HepG2 (cell line): Measurements from ENCODE around the gene GSK3A. TPM values are rescaled to one million over a fixed set of nuclear protein-coding genes. Genes with fewer than 3 reads are reported as not detected.

ENCODE experiments used
- AGO2 ChIP-seq: fragments of 200-400 bp; formaldehyde crosslinking; optimal IDR thresholded peaks from 2 replicates; pipeline ENCODE3; 2017; ENCODE audit warnings: mild to moderate bottlenecking, low read depth, low read length, moderate library complexity
- ELF1 ChIP-seq: sonication (generic); formaldehyde crosslinking; IDR thresholded peaks from 2 replicates; pipeline ENCODE4 v1.4.0; 2020; ENCODE audit warnings: missing genetic modification reagents
- GLMP ChIP-seq: sonication (generic); formaldehyde crosslinking; IDR thresholded peaks from 2 replicates; pipeline ENCODE4 v1.9.0; 2021; ENCODE audit warnings: missing genetic modification reagents, mild to moderate bottlenecking, borderline replicate concordance
- KDM2A ChIP-seq: sonication (generic); formaldehyde crosslinking; IDR thresholded peaks from 2 replicates; pipeline ENCODE4 v1.4.0; 2020; ENCODE audit warnings: low read depth, missing genetic modification reagents, borderline replicate concordance
- KMT2A ChIP-seq: sonication (generic); formaldehyde crosslinking; IDR thresholded peaks from 2 replicates; pipeline ENCODE4 v1.4.0; 2020; ENCODE audit warnings: missing genetic modification reagents
- LCORL ChIP-seq, 2 experiments: fragments of 450-650 bp in 1 of 2; sonication (generic) in 1 of 2; formaldehyde crosslinking in 1 of 2; IDR thresholded peaks; 2 replicates each; pipeline versions ENCODE4 v1.5.0 to v1.6.1; 2017 to 2020; ENCODE audit warnings: antibody characterized with exemption in 1 of 2, missing genetic modification reagents in 1 of 2
- MATR3 ChIP-seq: sonication (generic); formaldehyde crosslinking; IDR thresholded peaks from 2 replicates; pipeline ENCODE4 v1.4.0; 2020; ENCODE audit warnings: missing genetic modification reagents
- NONO ChIP-seq, 2 experiments: fragments of 450-650 bp in 1 of 2; sonication (generic) in 1 of 2; formaldehyde crosslinking in 1 of 2; IDR thresholded peaks in 1 of 2; conservative IDR thresholded peaks in 1 of 2; 2 replicates each; pipeline versions ENCODE4 v1.6.1 to v1.8.0; 2017 to 2022; ENCODE audit warnings: mild to moderate bottlenecking in 1 of 2, missing genetic modification reagents in 1 of 2, moderate library complexity in 1 of 2
- PHF8 ChIP-seq: sonication (generic); formaldehyde crosslinking; IDR thresholded peaks from 2 replicates; pipeline ENCODE4 v1.5.0; 2020; ENCODE audit warnings: missing genetic modification reagents
- PITX1 ChIP-seq: sonication (generic); formaldehyde crosslinking; IDR thresholded peaks from 2 replicates; pipeline ENCODE4 v1.5.1; 2020; ENCODE audit warnings: mild to moderate bottlenecking, missing genetic modification reagents
- POLR2A ChIP-seq, 2 experiments: IDR thresholded peaks; 2 replicates each; pipeline ENCODE4 v1.6.1; 2011; ENCODE audit warnings: low read depth in 2 of 2, low read length in 2 of 2, mild to moderate bottlenecking in 1 of 2, moderate library complexity in 1 of 2; ENCODE audit not compliant: insufficient read depth in 1 of 2
- SAFB2 ChIP-seq: sonication (generic); formaldehyde crosslinking; IDR thresholded peaks from 2 replicates; pipeline ENCODE4 v1.5.1; 2020; ENCODE audit warnings: missing genetic modification reagents, low read depth, mild to moderate bottlenecking, borderline replicate concordance
- SAP130 ChIP-seq: IDR thresholded peaks from 2 replicates; pipeline ENCODE4 v1.6.1; 2016; ENCODE audit warnings: low read depth
- SATB2 ChIP-seq: sonication (generic); formaldehyde crosslinking; IDR thresholded peaks from 2 replicates; pipeline ENCODE4 v1.5.0; 2020; ENCODE audit warnings: missing genetic modification reagents
- XBP1 ChIP-seq: sonication (generic); formaldehyde crosslinking; IDR thresholded peaks from 2 replicates; pipeline ENCODE4 v1.5.0; 2020; ENCODE audit warnings: missing genetic modification reagents
- YY1 ChIP-seq: IDR thresholded peaks from 2 replicates; pipeline ENCODE4 v1.6.1; 2011; ENCODE audit warnings: low read length, low read depth, moderate library complexity, mild to moderate bottlenecking; ENCODE audit not compliant: insufficient read depth, insufficient replicate concordance
- ZNF264 ChIP-seq: sonication (generic); formaldehyde crosslinking; IDR thresholded peaks from 2 replicates; pipeline ENCODE4 v1.4.0; 2020; ENCODE audit warnings: missing genetic modification reagents
- ZNF614 ChIP-seq: IDR thresholded peaks from 2 replicates; pipeline ENCODE4 v1.6.1; 2018; ENCODE audit warnings: missing biosample characterization, missing genetic modification reagents, inconsistent platforms, borderline replicate concordance
- ZSCAN30 ChIP-seq: sonication (generic); formaldehyde crosslinking; IDR thresholded peaks from 2 replicates; pipeline ENCODE4 v1.5.0; 2020; ENCODE audit warnings: mild to moderate bottlenecking, missing genetic modification reagents
- polyA plus RNA-seq, 8 experiments: library from polyadenylated mRNA; depleted of rRNA in 3 of 8; stranded (reverse) in 7 of 8; unstranded in 1 of 8; fragments of >200 nt; fragmentation: Illumina TruSeq in 4 of 8; extraction: Trizol in 4 of 8; gene quantifications; 2 replicates each; pipeline versions ENCODE4 v1.2.1 to v1.2.3, GENCODE V29; 2011 to 2016; ENCODE audit warnings: low read depth in 4 of 8, missing spikeins in 1 of 8, mixed read lengths in 1 of 8; ENCODE audit not compliant: insufficient read depth in 1 of 8
- total RNA-seq, 5 experiments: library from RNA; depleted of rRNA; stranded (reverse); fragments of >200 nt; fragmentation: Illumina TruSeq; extraction: Trizol; gene quantifications; 2 replicates each; pipeline ENCODE4 v1.2.3, GENCODE V29; 2016; ENCODE audit warnings: low read depth in 1 of 5
- TF ChIP-seq, protein P1 (sequence below): IDR thresholded peaks from 2 replicates; pipeline ENCODE4 v1.6.1; 2016; ENCODE audit warnings: mild to moderate bottlenecking, missing biosample characterization, missing genetic modification reagents
- TF ChIP-seq, protein P2 (sequence below): sonication (generic); formaldehyde crosslinking; IDR thresholded peaks from 2 replicates; pipeline ENCODE4 v1.4.0; 2020; ENCODE audit warnings: missing genetic modification reagents
- TF ChIP-seq, protein P3 (sequence below): sonication (generic); formaldehyde crosslinking; IDR thresholded peaks from 2 replicates; pipeline ENCODE4 v1.8.1; 2023; ENCODE audit warnings: mild to moderate bottlenecking, missing genetic modification reagents

The GSK3A gene
- total and polyA plus RNA-seq, 2 of the 13 experiments (the other 11 are each of a cell fraction or from before 2014, with no cell fraction given): 16.9 to 52.5 TPM

- TF ChIP-seq GLMP (CRISPR knock-in tag) (no peak), ZNF614 (CRISPR knock-in tag) (no peak), ELF1 (no peak; the same call in 1 of the 2 replicates), AGO2 (peak; percentile 95), SAP130 (CRISPR knock-in tag) (peak; percentile 64), MATR3 (no peak), KMT2A (CRISPR knock-in tag) (no peak), PHF8 (CRISPR knock-in tag) (peak; percentile 53), PITX1 (CRISPR knock-in tag) (peak; percentile 73), LCORL (IDR thresholded peaks at IDR 0.05) (no peak), LCORL (CRISPR knock-in tag; IDR thresholded peaks at IDR 0.05) (peak; percentile 27; the same call in 1 of the 2 replicates), SAFB2 (CRISPR knock-in tag) (no peak), ZNF264 (CRISPR knock-in tag) (no peak), ZSCAN30 (CRISPR knock-in tag) (no peak), XBP1 (CRISPR knock-in tag) (no peak), KDM2A (CRISPR knock-in tag) (peak; percentile 53; the same call in 1 of the 2 replicates), SATB2 (CRISPR knock-in tag) (no peak), NONO (IDR thresholded peaks at IDR 0.05) (no peak), NONO (CRISPR knock-in tag; conservative IDR thresholded peaks at IDR 0.05) (peak; percentile 68), YY1 (peak; percentile 8), POLR2A (IDR thresholded peaks at IDR 0.05; ENCODE audit: insufficient read depth in 1 of 2, low read depth in 2 of 2, low read length in 2 of 2) (peak in 1 of 2 experiments; percentile 13; a peak in 2 of 4 replicates)
- TF ChIP-seq, protein P1, sequence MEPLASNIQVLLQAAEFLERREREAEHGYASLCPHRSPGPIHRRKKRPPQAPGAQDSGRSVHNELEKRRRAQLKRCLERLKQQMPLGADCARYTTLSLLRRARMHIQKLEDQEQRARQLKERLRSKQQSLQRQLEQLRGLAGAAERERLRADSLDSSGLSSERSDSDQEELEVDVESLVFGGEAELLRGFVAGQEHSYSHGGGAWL: peak; percentile 75
- TF ChIP-seq, protein P2, sequence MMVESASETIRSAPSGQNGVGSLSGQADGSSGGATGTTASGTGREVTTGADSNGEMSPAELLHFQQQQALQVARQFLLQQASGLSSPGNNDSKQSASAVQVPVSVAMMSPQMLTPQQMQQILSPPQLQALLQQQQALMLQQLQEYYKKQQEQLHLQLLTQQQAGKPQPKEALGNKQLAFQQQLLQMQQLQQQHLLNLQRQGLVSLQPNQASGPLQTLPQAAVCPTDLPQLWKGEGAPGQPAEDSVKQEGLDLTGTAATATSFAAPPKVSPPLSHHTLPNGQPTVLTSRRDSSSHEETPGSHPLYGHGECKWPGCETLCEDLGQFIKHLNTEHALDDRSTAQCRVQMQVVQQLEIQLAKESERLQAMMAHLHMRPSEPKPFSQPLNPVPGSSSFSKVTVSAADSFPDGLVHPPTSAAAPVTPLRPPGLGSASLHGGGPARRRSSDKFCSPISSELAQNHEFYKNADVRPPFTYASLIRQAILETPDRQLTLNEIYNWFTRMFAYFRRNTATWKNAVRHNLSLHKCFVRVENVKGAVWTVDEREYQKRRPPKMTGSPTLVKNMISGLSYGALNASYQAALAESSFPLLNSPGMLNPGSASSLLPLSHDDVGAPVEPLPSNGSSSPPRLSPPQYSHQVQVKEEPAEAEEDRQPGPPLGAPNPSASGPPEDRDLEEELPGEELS: no peak
- TF ChIP-seq, protein P3, sequence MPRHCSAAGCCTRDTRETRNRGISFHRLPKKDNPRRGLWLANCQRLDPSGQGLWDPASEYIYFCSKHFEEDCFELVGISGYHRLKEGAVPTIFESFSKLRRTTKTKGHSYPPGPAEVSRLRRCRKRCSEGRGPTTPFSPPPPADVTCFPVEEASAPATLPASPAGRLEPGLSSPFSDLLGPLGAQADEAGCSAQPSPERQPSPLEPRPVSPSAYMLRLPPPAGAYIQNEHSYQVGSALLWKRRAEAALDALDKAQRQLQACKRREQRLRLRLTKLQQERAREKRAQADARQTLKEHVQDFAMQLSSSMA (CRISPR knock-in tag): no peak
Observed at GRCh38 chr19:42254089-42254849, 11.9 kb upstream of the GSK3A start (continued).
